Measurements from ENCODE around the gene PHLPP2. TPM values are rescaled to one million over a fixed set of nuclear protein-coding genes. Genes with fewer than 3 reads are reported as not detected.
A peak's percentile ranks its signal among the peaks of the same experiment; 100 is the strongest.
"Not testable (repeated sequence)": the region's sequence is repeated elsewhere in the genome, so short reads cannot be mapped to it uniquely, and the experiment has no call there.

Gene PHLPP2
- total RNA-seq, 4 donors from 2014 or later = 7.4 to 21.5 (median 17.4) TPM

DNA sequence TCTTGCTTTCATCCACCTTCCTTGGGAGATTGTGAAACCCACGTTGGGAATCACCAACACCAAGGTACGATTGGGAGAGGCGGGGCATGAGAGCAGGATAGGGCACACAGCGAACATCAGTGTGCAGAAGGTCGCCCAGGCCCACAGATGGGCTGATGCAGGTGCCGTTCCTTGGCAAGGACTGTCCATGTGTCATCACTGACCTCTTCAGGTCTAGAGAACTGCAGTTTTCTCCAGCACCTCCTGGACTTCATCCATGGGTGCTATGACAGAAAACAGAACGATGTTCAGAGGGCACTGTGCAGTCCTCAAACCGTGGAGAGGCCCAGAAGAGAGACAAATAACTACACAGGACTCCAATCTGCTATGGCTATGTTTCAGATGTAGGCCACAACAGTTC, 123.7 kb downstream of the PHLPP2 start:
- DNase-seq (ENCODE audit: low spot score) (no peak), ATAC-seq (ENCODE audit: low FRiP score) (no peak)
- TF ChIP-seq, protein P1, sequence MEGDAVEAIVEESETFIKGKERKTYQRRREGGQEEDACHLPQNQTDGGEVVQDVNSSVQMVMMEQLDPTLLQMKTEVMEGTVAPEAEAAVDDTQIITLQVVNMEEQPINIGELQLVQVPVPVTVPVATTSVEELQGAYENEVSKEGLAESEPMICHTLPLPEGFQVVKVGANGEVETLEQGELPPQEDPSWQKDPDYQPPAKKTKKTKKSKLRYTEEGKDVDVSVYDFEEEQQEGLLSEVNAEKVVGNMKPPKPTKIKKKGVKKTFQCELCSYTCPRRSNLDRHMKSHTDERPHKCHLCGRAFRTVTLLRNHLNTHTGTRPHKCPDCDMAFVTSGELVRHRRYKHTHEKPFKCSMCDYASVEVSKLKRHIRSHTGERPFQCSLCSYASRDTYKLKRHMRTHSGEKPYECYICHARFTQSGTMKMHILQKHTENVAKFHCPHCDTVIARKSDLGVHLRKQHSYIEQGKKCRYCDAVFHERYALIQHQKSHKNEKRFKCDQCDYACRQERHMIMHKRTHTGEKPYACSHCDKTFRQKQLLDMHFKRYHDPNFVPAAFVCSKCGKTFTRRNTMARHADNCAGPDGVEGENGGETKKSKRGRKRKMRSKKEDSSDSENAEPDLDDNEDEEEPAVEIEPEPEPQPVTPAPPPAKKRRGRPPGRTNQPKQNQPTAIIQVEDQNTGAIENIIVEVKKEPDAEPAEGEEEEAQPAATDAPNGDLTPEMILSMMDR (IDR thresholded peaks at IDR 0.05) = no peak

DNA sequence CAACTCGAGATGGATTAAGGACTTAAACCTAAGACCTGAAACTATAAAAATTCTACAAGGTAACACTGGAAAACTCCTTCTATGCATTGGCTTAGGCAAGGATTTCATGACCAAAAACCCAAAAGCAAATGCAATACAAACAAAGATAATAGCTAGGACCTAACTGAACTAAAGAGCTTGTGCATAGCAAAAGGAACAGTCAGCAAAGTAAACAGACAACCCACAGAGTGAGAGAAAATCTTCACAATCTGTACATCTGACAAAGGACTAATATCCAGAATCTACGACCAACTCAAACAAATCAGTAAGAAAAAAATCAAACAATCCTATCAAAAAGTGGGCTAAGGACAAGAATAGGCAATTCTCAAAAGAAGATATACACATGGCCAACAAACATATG, 126.1 kb downstream of the PHLPP2 start:
- DNase-seq (ENCODE audit: low spot score); ATAC-seq (ENCODE audit: low FRiP score): not testable (repeated sequence)

DNA sequence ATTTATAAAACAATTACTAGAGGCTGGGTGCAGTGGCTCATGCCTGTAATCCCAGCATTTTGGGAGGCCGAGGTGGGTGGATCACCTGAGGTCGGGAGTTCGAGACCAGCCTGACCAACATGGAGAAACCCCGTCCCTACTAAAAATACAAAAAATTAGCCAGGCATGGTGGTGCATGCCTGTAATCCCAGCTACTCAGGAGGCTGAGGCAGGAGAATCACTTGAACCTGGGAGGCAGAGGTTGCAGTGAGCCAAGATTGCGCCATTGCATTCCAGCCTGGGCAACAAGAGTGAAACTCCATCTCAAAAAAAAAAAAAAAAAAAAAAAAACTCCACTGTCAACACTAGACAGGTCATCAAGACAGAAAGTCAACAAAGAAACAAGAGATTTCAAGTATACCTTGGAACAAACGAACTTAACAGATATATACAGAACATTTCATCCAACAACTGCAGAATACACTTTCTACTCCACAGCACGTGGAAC, 129.1 kb downstream of the PHLPP2 start:
- not testable (repeated sequence) for DNase-seq (ENCODE audit: low spot score); ATAC-seq (ENCODE audit: low FRiP score)

Small RNA genes within 50 kb of the gene (small RNA-seq; reads per million reads assigned to genes)
- not detected for gene RNU6-208P
- not detected for gene SNORA70D
- 58,453 reads per million, percentile 100 among the genes with 10 or more reads in this experiment for gene SNORD71

Other genes starting within 250 kb of the PHLPP2 start
- 1 to 10 TPM; 3.0 to 9.5 (median 5.9) TPM for gene ZNF19, start 235.4 kb downstream of the PHLPP2 start, total RNA-seq
- gene CHST4, start 198.3 kb downstream of the PHLPP2 start, total RNA-seq = 1 to 10 TPM in 1 of 4 donors, under 1 TPM in 2, not detected in 1; 0.72 to 3.0 (median 0.82) TPM
- under 1 TPM in 1 of 4 donors, not detected in 3; 0.19 TPM for gene TAT, start 147.6 kb downstream of the PHLPP2 start, total RNA-seq
- not detected for gene MARVELD3, start 98.5 kb downstream of the PHLPP2 start, total RNA-seq
- gene AP1G1, start 84.1 kb upstream of the PHLPP2 start, total RNA-seq = 100 to 1,000 TPM in 1 of 4 donors, 10 to 100 TPM in 3; 80.0 to 108 (median 92.4) TPM
- gene ATXN1L, start 121.3 kb upstream of the PHLPP2 start, total RNA-seq = 10 to 100 TPM; 30.6 to 43.1 (median 37.0) TPM
- gene ZNF821, start 159.5 kb upstream of the PHLPP2 start, total RNA-seq = 10 to 100 TPM in 1 of 4 donors, 1 to 10 TPM in 3; 1.3 to 10.1 (median 4.4) TPM
- gene IST1, start 170.8 kb upstream of the PHLPP2 start, total RNA-seq = 100 to 1,000 TPM; 229 to 249 (median 230) TPM